SK-N-SH (cell line): ENCODE measurements around the gene BMI1. TPM values are rescaled to one million over a fixed set of nuclear protein-coding genes. Genes with fewer than 3 reads are reported as not detected.

ENCODE experiments used
- CTCF ChIA-PET: fragments of 300-600, 350-600 bp; formaldehyde crosslinking; extraction: SDS; loops from one replicate; lab custom pipeline; 2021; lab: Yijun Ruan, JAX
- POLR2A ChIA-PET: fragments of 350-600 bp; sonication (Branson Sonifier 250); formaldehyde crosslinking; extraction: SDS; loops from one replicate; lab custom pipeline; 2020; ENCODE audit warnings: antibody characterized with exemption, inconsistent platforms; lab: Yijun Ruan, JAX
- DNase-seq: peaks from one replicate; pipeline ENCODE4 v3.0.0; 2012
- H2AFZ ChIP-seq: fragments of 200-600 bp; sonication (generic); 2 replicates; pipeline ENCODE4 v1.8.1; 2016; ENCODE audit warnings: antibody characterized with exemption, mild to moderate bottlenecking, low read depth
- H3F3A ChIP-seq: fragments of 200-600 bp; sonication (generic); replicated peaks from 2 replicates; pipeline ENCODE3; 2016; ENCODE audit warnings: antibody characterized with exemption, mild to moderate bottlenecking; ENCODE audit not compliant: insufficient read depth
- H3K27ac ChIP-seq, 2 experiments: fragments of 200-500 bp in 1 of 2; fragments of 200-600 bp in 1 of 2; sonication (Bioruptor generic) in 1 of 2; sonication (generic), shearing (Covaris generic) in 1 of 2; 2 replicates each; pipeline versions ENCODE4 v1.5.1 to v1.6.1; 2014 to 2016; ENCODE audit warnings: low read depth in 2 of 2, inconsistent platforms in 1 of 2, low read length in 1 of 2, mild to moderate bottlenecking in 1 of 2, mixed read lengths in 1 of 2
- H3K27me3 ChIP-seq: fragments of 200-600 bp; sonication (generic), shearing (Covaris generic); 2 replicates; pipeline ENCODE4 v1.6.1; 2016; ENCODE audit warnings: mixed run types; ENCODE audit not compliant: insufficient read depth
- H3K36me3 ChIP-seq, 2 experiments: fragments of 200-500 bp in 1 of 2; fragments of 200-600 bp in 1 of 2; sonication (Bioruptor generic) in 1 of 2; sonication (generic) in 1 of 2; replicated peaks in 1 of 2; 2 replicates each; pipeline versions ENCODE3 to v1.5.1; 2014 to 2016; ENCODE audit warnings: low read length in 1 of 2, mild to moderate bottlenecking in 1 of 2; ENCODE audit not compliant: insufficient read depth in 2 of 2, control insufficient read depth in 1 of 2
- H3K4me1 ChIP-seq, 2 experiments: fragments of 200-500 bp in 1 of 2; fragments of 200-600 bp in 1 of 2; sonication (Bioruptor generic) in 1 of 2; sonication (generic), shearing (Covaris generic) in 1 of 2; 2 replicates each; pipeline versions ENCODE4 v1.5.1 to v1.6.1; 2014 to 2016; ENCODE audit warnings: low read depth in 1 of 2, low read length in 1 of 2, mixed run types in 1 of 2; ENCODE audit not compliant: insufficient read depth in 2 of 2, control insufficient read depth in 1 of 2
- H3K4me2 ChIP-seq: fragments of 200-600 bp; sonication (generic), shearing (Covaris generic); 2 replicates; pipeline ENCODE4 v1.6.1; 2017; ENCODE audit warnings: mixed run types
- H3K4me3 ChIP-seq, 2 experiments: fragments of 200-500 bp in 1 of 2; fragments of 200-600 bp in 1 of 2; sonication (Bioruptor generic) in 1 of 2; sonication (generic), shearing (Covaris generic) in 1 of 2; 2 replicates each; pipeline versions ENCODE4 v1.5.1 to v1.8.1; 2014 to 2016; ENCODE audit warnings: low read depth in 2 of 2, inconsistent platforms in 1 of 2, low read length in 1 of 2, mild to moderate bottlenecking in 1 of 2, mixed read lengths in 1 of 2, moderate library complexity in 1 of 2
- H3K79me2 ChIP-seq: fragments of 200-600 bp; sonication (generic); 2 replicates; pipeline ENCODE4 v1.8.1; 2017; ENCODE audit warnings: mild to moderate bottlenecking; ENCODE audit not compliant: insufficient read depth
- H3K9ac ChIP-seq: fragments of 200-600 bp; sonication (generic); 2 replicates; pipeline ENCODE4 v1.6.1; 2017; ENCODE audit warnings: mixed run types
- H3K9me2 ChIP-seq: fragments of 200-600 bp; sonication (generic); 2 replicates; pipeline ENCODE4 v1.6.1; 2017; ENCODE audit warnings: mixed run types
- H3K9me3 ChIP-seq: fragments of 200-600 bp; sonication (generic); 2 replicates; pipeline ENCODE4 v1.6.1; 2017; ENCODE audit warnings: mixed run types, mild to moderate bottlenecking, moderate library complexity
- H4K20me1 ChIP-seq: fragments of 200-600 bp; sonication (generic); 2 replicates; pipeline ENCODE4 v1.6.1; 2017; ENCODE audit warnings: mild to moderate bottlenecking, mixed run types; ENCODE audit not compliant: insufficient read depth
- CTCF ChIP-seq: fragments of 200-600 bp; sonication (generic); IDR thresholded peaks from 2 replicates; pipeline ENCODE4 v1.6.1; 2017; ENCODE audit warnings: antibody characterized with exemption, mild to moderate bottlenecking, moderate library complexity
- EZH2phosphoT487 ChIP-seq: fragments of 200-600 bp; sonication (generic); IDR thresholded peaks from 2 replicates; pipeline ENCODE4 v1.6.1; 2017; ENCODE audit warnings: low read depth, mixed run types, mild to moderate bottlenecking, antibody characterized with exemption, moderate library complexity, borderline replicate concordance
- FOSL2 ChIP-seq: IDR thresholded peaks from 2 replicates; pipeline ENCODE4 v1.4.0; 2012; ENCODE audit warnings: low read depth, mild to moderate bottlenecking, moderate library complexity, borderline replicate concordance
- GATA2 ChIP-seq: sonication (generic); formaldehyde crosslinking; IDR thresholded peaks from 2 replicates; pipeline ENCODE4 v1.5.0; 2020; ENCODE audit warnings: mild to moderate bottlenecking, missing genetic modification reagents
- MXI1 ChIP-seq: IDR thresholded peaks from 2 replicates; pipeline ENCODE4 v1.6.1; 2012; ENCODE audit warnings: mild to moderate bottlenecking, low read depth, low read length, improper control_type of control experiment
- NFIC ChIP-seq: IDR thresholded peaks from 2 replicates; pipeline ENCODE4 v1.4.0; 2012; ENCODE audit warnings: borderline replicate concordance
- NRF1 ChIP-seq: IDR thresholded peaks from 2 replicates; pipeline ENCODE4 v1.6.1; 2012; ENCODE audit warnings: low read depth, mild to moderate bottlenecking, low read length
- PBX3 ChIP-seq: IDR thresholded peaks from 2 replicates; pipeline ENCODE4; 2012
- POLR2AphosphoS5 ChIP-seq: IDR thresholded peaks from 2 replicates; pipeline ENCODE4 v1.6.1; 2012; ENCODE audit warnings: low read depth, low read length
- RAD21 ChIP-seq: IDR thresholded peaks from 2 replicates; pipeline ENCODE4 v1.6.1; 2012; ENCODE audit warnings: mild to moderate bottlenecking, low read length
- RCOR1 ChIP-seq: fragments of 150-350 bp; IDR thresholded peaks from 2 replicates; pipeline ENCODE4 v1.6.1; 2017; ENCODE audit warnings: antibody characterized with exemption, low read length
- RFX5 ChIP-seq: IDR thresholded peaks from 2 replicates; pipeline ENCODE4 v1.6.1; 2012; ENCODE audit warnings: mild to moderate bottlenecking, improper control_type of control experiment, low read length
- RXRA ChIP-seq: IDR thresholded peaks from 2 replicates; pipeline ENCODE4 v1.4.0; 2012; ENCODE audit warnings: low read depth, mild to moderate bottlenecking, borderline replicate concordance
- SMC3 ChIP-seq: IDR thresholded peaks from 2 replicates; pipeline ENCODE4 v1.6.1; 2012; ENCODE audit warnings: low read depth, low read length, improper control_type of control experiment
- ZBTB33 ChIP-seq: IDR thresholded peaks from 2 replicates; pipeline ENCODE4 v1.4.0; 2012; ENCODE audit warnings: low read depth, borderline replicate concordance
- WGBS: methylation state at CpG from one replicate; pipeline ENCODE4 v1.1.6; 2017; ENCODE audit warnings: low lambda C conversion rate; 5-methylcytosine and 5-hydroxymethylcytosine counted together
- polyA plus RNA-seq, 3 experiments: library from polyadenylated mRNA; depleted of rRNA; stranded (reverse); fragments of >200 nt; gene quantifications; 2 replicates each; pipeline ENCODE4 v1.2.3, GENCODE V29; 2012
- TF ChIP-seq, protein P1 (sequence below): fragments of 150-350 bp; IDR thresholded peaks from 2 replicates; pipeline ENCODE4 v1.6.1; 2016; ENCODE audit warnings: mild to moderate bottlenecking, low read depth, low read length

BMI1 gene
- polyA plus RNA-seq, 1 of the 3 experiments (the other 2 are of a cell fraction): 15.5 TPM

DNA sequence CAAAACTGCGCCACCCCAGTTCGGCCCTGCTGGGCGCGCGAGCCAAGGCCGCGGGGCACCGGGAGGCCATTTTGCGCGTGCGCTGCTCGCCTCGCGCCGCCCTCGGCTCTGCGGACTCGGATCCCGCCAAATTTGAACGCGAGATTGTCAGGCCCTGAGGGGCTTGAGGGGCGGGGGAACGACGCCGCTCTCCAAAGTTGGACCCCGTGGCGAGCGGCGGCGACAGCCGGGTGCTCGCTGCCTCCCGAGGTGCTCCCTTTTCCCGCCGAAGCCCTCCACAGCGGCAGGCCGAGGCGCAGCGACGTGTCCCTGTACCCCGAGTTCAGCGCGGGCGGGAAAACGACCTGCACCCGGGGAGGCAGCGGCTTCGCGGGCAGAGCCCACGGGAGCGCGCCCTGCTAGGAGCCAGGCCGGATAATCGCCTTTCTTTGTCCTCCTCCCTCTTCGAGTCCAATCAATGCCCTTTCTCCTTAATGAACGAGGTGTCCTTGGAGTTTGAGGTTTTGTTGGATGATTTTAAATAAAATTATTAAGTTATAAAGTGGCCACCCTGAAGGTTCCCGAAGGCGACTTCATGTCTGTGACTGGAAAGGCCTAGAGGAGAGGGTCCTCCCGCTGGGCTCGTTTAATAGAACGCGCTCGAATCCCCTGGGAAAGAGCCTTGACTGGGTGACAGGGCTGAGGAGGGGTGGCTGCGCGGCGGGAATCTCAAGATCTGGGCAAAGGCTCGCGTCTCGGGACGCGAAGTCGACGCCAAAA lies 13.7 kb downstream of the BMI1 start:
- Histone ChIP-seq H3K36me3 (peaks cover 17 to 29% of the 10 kb centered on the region in 2 experiments), H3K9me2 (no peaks in the 10 kb centered on the region), H3K9ac (no peak overlapping the region), H3K79me2 (no peaks in the 10 kb centered on the region), H3K27me3 (peaks cover 34% of the 10 kb centered on the region), H3K4me3 (no peak overlapping the region), H2AFZ (no peak overlapping the region), H3K4me1 (no peaks in the 10 kb centered on the region; a peak in 2 of 4 replicates), H4K20me1 (no peaks in the 10 kb centered on the region), H3K4me2 (no peak overlapping the region), H3F3A (peaks cover 11% of the 10 kb centered on the region)
- DNase-seq: no peak
- 97% methylated on average over 56 of the region's 73 CpGs for WGBS
- no peak for TF ChIP-seq SMC3
- no peak for TF ChIP-seq NFIC
- no peak for TF ChIP-seq NRF1
- no peak for TF ChIP-seq PBX3
- no peak for TF ChIP-seq RCOR1
- no peak for TF ChIP-seq RAD21
- TF ChIP-seq EZH2phosphoT487: no peak
- TF ChIP-seq GATA2 (CRISPR knock-in tag): no peak
- TF ChIP-seq RFX5: no peak
- TF ChIP-seq MXI1: no peak
- TF ChIP-seq FOSL2: no peak
- TF ChIP-seq RXRA: no peak
- TF ChIP-seq, protein P1, sequence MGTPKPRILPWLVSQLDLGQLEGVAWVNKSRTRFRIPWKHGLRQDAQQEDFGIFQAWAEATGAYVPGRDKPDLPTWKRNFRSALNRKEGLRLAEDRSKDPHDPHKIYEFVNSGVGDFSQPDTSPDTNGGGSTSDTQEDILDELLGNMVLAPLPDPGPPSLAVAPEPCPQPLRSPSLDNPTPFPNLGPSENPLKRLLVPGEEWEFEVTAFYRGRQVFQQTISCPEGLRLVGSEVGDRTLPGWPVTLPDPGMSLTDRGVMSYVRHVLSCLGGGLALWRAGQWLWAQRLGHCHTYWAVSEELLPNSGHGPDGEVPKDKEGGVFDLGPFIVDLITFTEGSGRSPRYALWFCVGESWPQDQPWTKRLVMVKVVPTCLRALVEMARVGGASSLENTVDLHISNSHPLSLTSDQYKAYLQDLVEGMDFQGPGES: no peak
- TF ChIP-seq POLR2AphosphoS5: no peak
- no peak for TF ChIP-seq CTCF
- no peak for TF ChIP-seq ZBTB33
- TF ChIP-seq, all 33 proteins: peak for 0
- ChIA-PET POLR2A (no interaction called here), CTCF (no interaction called here)
- H3K27ac ChIP-seq: no peak overlapping the region
- no peaks in the 10 kb centered on the region for H3K9me3 ChIP-seq
